Right kidney (tissue), 9 donors: ENCODE measurements around the gene TFR2.
A peak's percentile ranks its signal among the peaks of the same experiment; 100 is the strongest.

Experiments used
- DNase-seq: peaks from one replicate; pipeline ENCODE4 v3.0.0-alpha.2; 2016
- long read RNA-seq, 8 donors: transcript quantifications; one replicate each; lab custom pipeline, GENCODE V29; 2026

Gene TFR2
- long read RNA-seq, donor 1 = 0 reads
- long read RNA-seq, donor 2 = 0 reads
- long read RNA-seq, donor 3 = 0 reads
- long read RNA-seq, donor 4 = 0 reads
- long read RNA-seq, donor 5, partial matches to known transcripts = 368 of 378 reads
- long read RNA-seq, donor 5, other reads (novel, unspliced or antisense) = 10 of 378 reads
- long read RNA-seq, donor 6, partial matches to known transcripts = 251 of 271 reads
- long read RNA-seq, donor 6, other reads (novel, unspliced or antisense) = 20 of 271 reads
- long read RNA-seq, donor 7, partial matches to known transcripts = 480 of 511 reads
- long read RNA-seq, donor 7, other reads (novel, unspliced or antisense) = 31 of 511 reads
- long read RNA-seq, donor 8, partial matches to known transcripts = 152 of 254 reads
- long read RNA-seq, donor 8, other reads (novel, unspliced or antisense) = 102 of 254 reads

DNA sequence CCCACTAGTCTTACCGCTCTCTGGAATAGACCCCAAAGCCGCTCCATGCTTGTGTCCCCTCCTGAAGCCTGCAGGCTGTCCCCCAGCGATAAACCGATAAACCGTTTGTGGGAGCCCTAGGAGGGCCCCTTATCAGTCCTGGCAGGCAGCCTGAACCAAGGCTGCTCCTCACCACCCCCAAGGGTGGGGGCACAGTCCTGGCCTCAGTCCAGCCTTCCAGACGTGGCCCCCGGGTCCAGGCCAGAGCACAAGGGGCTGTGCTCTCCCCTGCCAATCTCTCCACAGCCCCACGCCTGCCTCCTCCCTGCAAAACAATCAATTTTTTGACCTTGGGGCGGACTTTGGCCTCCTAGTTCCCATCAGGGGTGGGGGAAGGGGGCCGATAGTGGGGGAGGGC, at the start of gene TFR2:
TSS of gene TFR2 (minus strand) at position 90 of the 397 bp plus-strand sequence. CDS start at position 47, 43 bp downstream.
- no peak for DNase-seq

DNA sequence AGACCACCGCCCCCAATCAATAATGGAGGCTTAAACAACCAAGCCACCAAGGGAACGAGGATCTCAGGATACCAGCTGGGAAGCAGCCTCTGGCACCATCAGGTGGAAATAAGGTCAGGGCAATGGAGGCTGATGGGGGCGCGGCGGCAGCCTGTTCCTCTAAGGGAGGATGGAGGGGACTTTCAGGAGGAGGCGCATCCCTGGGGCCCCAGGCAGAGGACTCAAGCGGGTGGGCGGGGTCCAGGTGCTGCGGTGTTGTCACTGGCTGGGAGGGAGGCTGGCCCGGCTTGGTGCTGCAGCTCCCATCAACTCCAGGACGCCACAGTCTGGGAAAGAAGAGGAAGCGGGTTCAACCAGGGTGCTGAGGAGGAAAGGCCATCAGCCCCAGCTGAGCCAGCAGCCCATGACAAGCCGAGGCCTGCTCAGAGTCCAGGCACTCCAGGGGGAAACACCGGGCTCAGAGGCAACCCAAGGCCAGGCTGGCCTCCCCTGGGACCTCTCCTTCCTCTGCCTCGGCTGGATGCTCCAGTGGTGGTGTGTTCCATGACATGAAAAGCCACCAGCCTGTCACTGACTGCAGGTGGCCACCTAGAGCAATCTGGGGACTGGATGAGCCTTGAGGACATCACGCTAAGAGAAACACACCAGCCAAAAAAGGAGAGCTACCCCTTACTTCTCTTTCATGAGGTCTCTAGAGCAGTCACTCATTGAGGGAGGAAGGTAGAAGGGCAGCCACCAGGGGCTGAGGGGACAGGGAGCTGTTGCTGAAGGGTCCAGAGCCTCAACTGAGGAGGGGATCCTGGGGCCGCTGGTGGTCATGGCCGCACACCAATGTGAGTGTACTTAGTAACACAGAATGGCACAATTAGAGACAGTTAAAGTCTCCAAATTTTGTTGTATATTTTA, 48.1 kb upstream of the TFR2 start:
- DNase-seq = no peak

DNA sequence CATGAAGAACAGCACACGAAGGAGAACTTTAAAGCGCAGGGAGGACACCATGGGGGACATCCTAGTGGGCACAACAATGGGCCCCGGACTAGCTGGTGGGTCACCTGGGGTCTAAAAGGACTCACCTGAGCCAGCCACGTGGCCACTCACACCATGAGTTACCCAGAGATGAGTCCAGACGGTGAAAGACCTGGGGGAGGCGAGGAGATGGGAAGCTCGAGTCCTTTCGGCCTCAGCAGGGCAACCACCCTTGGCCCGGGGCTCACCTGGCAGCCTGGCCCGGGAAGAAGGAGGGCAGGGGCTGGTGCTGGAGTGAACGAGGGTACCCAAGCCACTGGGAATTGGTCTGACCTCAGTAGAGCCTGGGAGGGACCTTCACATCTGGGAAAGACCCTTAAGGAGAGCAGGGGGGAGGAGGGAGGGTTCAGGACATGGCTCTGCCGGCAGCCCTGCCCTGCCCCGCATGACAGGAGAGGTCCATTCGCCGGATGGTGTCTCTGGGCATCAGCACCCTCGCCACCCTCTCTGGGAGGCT, 47.0 kb upstream of the TFR2 start:
- no peak for DNase-seq

DNA sequence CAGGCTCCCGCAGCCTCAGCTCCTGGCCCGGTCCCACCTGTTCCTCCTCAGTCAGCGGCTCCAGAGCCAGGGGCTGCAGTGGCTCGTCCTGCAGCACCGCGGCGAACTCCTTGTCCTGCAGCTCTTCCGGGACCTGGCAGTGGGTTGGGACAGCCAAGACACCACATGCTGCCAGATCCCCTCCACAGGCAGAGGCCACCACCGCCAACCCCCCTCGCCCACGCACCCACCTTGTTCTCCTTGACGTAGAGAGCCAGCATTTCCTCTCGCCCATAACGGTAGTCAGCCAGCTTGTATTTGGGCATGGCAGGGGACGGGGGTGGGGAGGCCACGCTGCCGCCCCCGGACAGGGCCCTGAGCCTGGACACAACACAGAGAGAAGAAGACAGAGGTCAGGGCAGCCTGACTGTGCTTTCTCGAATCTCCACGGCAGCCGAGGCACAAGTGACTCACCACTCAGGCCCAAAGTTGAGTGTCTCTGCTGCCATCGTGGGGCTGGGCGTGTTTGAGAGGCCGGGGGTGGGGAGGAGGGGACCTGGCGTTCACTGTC, 46.5 kb upstream of the TFR2 start:
- DNase-seq = no peak

DNA sequence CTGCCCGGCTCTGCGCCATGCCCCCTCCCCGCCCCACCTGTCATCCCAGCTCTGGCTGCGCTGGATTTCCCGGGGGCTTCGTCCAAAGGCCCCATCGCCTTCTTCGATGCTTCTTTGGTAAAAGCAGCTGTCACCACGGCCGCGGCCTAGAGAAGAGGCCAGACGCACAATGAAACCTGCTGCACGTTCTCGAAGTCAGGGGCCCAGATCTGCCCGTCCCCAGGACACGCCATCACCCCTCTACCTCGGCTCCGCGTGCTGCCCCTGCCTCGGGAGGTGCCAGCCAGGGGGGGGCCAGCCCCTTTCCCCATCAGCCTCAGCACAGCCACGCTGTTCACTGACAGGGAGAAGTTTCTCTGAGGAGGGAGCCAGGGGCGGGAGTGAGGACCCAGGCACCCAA, 45.9 kb upstream of the TFR2 start:
- no peak for DNase-seq

DNA sequence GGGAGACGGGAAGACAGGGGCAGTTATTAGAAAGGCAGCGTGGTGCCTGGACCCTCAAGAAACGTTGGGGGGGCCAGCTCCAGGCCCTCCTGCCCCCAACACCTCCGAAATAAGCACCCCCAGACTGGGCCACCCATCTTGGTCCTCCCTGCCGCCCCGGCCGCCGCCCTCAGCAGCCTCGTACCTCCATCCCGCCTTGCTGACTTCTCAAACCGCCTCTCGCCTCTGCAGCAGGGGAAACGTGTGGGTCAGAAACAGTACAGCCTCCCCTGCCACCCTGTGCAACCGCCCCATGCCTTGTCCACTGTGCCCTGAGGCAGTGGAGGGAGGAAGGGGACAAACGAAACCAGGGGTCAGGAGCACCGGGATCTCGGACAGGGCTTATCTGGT, 45.5 kb upstream of the TFR2 start:
- no peak for DNase-seq

DNA sequence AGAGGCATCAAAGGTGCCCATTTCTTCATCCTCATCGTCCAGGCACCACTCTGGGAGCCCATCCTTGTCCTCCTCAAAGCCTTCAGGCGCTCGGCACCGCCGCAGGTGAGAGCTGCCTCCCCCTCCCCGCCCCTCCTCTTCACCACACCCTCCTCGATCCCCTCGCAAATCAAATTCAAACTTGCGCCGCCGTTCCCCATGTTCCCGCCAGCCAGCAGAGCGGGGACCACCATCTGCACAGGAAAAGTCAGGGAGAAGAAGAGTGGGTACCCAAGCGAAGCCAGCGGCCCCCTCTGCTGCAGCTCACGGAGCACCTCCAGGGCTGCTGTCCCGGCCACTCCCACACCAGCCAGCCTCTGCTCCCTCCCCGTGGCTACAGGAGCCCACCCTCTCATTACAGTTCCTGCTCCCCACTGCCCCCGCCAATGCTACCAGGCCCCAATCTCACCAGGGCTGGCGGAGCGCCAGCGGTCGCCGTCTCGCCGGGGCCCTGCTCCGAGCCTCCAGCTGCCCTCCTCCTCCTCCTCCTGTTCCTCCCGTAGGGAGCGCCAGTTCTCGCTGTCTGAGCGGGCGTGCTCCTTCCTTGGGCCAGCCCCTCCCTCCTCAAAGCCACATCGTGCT, 45.0 kb upstream of the TFR2 start:
- DNase-seq = no peak

DNA sequence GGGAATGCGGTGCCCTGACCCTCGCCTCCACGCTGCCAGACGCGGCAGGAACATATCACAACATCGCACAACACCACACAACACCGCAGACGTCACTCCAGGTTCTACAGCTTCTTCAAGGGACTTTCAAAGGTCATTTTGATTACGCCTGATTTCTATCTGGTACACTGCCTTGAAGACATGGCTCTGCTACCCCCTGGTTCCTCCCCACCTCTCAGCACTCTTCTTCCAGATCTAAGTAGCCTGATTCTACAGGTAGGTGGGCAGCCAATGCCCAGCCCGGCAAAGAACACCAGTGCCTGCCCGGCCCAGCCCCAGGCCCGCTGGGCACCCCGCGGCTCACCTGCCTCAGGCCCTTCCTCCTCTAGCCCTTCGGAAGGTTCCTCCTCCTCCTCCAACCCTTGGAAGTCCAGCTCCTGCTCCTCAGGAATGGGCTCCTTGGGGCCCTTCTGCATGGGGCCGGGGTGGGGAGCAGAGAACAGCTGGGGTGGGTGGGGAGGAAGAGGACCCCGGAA, 44.3 kb upstream of the TFR2 start:
- no peak for DNase-seq

DNA sequence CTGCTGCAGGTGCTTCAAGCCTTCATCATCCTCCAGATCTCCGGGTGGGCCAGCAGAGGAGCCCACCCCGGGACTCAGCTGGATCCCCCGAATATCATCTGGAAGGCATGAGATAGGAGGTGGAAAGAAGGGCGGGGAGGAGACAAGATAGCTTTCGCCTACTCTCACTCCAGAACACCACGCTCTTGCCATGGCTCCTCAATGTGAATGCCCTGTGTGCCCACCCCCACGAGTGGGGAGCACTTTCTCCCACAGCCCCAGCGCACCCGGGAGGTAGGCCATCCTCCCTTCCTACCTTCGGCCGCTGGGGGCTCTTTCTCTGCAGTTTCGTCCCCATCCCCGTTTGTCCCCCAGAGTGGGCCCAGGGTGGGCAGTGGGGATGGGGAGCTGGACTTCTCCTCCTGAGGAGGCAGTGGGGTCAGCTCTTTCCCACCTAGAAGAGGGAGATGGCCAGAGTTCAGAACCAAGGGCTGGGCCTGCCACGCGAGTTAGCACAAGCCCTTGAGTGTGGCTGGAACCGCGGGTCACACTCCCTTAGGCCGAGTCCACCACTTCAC, 43.8 kb upstream of the TFR2 start:
- no peak for DNase-seq

DNA sequence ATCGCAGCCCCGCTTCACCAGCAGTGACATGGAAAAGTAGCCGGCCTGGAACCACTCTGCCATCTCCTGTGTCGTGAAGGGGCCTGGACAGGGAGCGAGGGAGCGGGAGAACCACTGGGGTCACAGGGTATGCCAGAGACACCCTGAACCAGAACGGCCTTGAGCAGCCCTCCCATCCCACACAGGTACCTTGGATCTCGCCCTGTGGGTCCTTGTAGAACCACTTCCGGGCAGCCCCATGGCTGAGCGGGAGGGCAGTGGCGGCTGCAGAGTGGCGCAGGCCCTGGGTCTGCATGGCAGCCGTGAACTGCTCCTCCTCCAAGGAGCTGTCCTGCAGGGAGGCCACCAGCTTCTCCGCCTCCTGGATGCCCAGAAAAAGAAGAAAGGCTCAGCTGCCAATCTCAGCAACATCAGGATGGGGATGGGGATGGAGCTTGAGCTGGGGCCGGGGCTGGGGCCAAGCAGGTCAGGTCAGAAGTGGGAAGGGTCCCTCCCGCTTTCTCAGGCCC, 43.2 kb upstream of the TFR2 start:
- DNase-seq = no peak

DNA sequence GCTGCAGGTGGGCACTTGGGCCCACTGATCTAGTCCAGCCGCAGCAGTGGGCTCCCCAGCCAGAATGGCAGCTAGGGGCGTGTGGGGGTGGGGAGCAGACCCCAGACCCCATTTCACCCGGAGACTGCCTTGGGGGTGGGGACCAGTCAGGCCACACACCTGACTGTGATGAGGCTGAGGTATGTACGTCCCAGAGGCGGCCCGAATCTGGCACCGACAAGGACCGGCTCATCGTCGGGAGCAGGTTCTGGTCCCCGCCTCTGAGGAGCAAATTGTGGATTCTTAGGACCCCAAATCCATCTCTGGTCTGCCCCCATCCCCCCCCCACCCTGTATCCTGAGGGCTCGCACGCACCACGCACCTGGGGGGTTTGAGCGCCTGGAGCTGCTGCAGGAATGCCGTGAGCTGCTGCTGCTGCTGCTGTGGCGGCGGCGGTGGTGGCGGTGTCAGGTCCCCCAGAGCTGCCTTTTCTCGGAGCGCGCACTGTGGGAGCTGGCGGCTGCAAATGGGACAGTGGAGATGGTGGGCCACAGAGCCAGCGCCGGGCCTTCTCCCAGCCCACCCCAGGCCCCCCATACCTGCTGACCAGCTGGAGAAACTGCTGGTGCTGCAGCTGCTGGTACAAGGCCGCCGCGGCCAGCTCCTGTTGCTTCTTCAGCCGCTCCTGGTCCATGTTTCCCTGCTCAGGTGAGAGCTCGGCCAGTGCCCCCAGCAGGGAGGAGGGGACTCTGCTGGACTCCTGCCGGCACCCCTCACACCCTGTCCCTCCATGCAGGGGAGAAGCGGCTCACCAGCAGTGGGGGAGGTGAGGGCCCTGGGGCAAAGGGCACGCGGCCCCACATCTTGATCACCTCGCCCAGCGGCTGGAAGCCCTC, 42.5 kb upstream of the TFR2 start:
- DNase-seq = no peak

DNA sequence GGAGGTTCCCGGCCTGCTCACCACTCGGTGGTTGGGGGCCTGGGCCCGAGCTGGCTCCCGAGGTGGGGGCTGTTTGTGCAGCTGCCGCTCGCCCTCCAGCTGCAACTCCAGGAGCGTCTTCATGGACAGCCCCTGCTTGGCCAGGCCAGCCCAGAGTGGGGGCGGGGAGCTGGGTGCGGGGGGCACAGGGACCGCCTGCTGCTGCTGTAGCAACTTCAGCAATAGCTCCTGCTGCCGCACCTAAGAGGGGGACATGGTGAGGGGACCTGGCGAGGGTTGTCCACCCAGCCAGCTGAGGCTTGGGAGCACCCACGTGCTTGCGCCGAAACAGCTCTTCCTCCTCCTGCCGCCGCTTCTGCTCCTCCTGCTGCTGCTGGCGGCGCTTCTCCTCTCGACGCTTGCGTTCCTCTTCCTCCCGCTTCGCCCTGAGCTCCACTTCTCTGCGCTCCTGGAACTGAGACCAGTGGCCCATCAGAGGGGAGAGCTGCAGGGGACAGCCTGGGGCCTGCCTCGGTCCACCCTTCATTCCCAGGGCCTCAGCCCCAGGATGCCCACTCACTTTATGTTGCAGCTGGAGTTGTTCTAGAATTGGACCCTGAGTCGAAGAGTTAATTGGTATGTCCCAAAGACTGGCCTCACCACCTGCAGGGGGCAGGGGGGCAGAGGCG, 41.8 kb upstream of the TFR2 start:
- no peak for DNase-seq

DNA sequence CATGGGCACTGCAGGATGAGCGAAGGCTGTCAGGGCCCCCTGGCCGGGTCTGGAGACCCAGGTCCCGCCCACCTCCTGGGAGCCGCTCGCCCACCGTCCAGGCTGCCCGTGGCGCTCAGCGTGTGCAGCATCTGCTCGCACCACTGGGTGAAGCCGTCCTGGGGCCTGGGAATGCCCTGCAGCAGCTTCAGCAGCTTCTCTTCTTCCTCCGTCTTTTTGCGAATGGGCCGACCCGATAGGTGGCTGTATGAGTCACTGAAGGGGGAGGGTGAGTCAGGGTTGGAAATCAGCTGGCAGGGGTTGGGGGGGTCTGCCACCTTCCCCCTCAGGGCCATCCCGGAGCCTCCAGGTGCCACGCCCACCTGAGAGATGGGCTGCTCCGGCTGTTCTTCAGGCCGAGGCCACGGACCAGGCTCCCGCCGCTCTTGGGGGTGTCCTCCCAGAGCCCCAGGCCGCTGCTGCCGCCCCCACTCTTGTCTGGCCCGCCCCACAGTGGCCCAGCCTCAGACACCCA, 40.9 kb upstream of the TFR2 start:
- DNase-seq = no peak

DNA sequence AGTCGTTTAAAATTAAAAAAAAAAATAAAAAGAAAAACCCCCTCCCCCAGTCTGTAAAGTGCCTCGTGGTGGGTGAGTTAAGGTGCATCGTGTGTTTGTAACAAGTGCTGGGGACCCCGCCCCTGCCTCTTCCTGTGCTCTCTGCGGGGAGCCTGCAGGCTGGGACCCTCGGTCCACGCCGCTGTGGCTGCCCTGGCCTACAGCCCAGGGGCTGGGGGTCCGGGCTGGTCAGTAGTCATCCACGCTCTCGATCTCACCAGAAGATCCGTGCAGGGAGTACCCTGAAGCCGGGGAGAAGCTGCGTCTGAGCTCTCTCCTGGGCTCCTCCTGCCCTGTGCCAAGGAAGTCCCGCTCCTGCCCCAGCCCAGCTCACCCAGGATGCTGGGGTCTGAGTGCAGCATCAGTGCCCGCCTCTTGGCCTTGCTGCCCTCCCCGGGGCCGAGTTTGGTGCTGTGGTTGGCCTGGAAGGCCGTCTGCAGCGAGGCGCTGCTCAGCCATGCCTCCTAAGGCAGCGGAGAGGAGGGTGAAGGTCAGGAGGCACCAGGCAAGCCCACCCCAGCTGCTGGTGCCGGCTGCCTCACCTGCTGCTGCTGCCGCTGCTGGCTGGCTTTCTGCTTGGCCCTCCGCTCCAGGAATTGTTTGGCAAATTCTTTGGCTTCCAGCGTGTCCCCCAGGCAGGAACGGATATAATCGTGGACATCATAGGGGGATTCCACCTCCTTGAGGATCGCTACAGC, 40.3 kb upstream of the TFR2 start:
- no peak for DNase-seq

DNA sequence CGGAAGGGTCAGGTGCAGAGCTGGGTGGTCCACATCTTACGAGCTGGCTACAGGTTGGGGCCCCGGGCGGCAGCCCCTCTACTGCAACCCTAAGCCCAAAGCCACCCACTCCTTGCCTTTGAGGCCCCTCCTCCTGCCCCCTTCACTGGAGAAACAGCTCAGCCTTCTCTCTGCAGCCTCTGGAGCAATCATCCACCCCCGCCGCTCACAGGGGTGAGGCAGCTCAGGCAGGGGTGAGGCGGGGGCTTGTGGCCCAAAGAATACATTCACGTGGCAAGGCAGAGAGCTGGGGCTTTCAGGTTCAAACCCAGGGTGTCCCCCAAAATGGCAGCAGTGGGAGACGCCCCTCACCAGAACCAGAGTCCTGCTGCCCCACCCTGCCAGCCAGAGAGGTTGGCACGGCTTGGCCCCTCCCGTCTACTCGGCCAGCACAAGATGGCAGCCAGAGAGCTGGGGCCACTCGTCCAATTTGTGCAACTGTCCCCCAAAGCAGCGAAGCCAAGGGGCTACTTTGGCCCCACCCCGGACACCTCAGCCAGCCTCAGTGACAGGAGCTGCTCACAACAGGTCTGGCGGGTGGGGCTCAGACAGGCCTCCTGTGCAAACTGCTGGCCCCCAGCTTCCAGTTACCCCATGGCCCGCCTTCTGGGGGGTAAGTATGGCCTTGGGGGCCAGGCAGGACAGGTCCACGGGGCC, 39.4 kb upstream of the TFR2 start:
- peak; percentile 12 for DNase-seq

DNA sequence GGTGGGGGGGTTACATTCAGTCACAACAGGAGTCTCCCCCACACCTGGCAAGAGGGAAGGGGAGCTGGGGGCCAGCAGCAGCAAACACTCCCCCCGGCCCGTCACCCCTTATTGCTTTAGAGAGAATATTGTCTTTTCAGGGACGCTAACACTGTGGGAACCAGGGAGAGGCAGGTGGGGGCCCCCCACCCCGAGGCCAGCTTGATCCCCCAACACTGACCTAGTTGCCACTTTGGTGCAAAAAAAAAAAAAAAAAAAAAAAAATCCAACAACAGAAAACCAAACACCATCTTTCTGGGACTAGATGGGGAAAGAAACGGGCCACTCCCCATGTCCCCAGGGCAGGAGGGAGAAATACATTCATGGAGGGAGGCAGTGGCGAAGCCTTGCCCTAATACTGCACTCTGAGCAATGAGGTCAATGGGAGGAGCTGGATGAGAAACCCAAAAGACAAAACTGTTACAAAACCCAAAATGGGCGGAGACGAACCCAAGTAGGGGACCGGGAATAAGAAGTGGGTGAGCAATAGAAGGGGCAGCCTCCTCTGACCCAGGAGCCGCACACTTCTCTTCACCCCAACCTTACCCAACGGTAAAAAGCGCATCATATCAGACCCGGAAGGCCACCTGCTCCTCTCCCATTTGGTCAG, 38.7 kb upstream of the TFR2 start:
- DNase-seq = no peak

DNA sequence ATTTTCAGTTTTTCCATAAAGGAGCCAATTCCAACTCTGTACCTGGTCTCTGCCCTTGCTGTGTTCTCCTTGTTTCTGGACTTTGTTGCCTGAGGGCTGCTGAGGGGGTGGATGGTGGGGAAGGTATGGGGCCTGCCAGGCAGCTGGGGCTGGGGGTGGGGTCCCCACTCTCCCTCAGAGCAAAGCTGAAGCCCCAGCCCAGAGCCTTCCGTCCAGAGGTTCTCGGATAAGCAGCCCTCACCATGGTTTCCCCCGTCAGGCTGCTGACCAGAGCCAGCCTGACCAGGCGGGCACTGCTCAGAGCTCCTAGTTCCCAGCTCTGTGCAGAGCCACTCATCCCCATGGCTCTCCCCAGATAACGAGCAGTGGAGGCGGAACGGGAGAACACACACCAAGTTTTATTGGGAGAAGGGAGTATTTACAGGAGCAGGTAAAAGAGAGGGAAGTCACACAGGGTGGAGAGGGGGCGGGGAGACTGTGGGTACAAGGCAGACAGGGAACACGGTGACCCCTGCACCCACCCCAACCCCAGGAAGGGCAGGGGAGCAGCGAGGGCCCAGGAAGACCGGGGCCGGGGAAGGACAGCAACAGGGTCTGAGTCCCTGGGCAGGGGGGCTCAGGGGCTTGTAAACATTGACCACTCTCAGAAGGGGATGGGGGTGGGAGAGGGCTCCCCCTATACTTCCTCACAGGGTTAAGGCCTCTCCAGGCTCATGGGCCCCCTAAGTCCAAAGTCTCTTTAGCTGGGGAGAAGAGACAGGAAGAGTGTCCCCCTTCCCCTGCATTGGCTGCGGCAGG, 38.0 kb upstream of the TFR2 start:
- no peak for DNase-seq
